Measurements from ENCODE around the gene RTN4R.
"Not testable (repeated sequence)": the region's sequence is repeated elsewhere in the genome, so short reads cannot be mapped to it uniquely, and the experiment has no call there.

Gene RTN4R

GRCh38 chr22:20279662-20280134 lies 11.6 kb upstream of the RTN4R start:
- CTCF ChIA-PET: interaction anchor here (1.0 kb wide), 1 partner anchor 123 kb away, joined by 3 read pairs; no protein-coding TSS in a partner anchor
- Histone ChIP-seq H3K4me3 (ENCODE audit: low read depth, low read length) (no peak overlapping the region), H3K9me3 (ENCODE audit: control insufficient read depth, insufficient read depth, low read depth, low read length) (no peaks in the 10 kb centered on the region), H3K36me3 (ENCODE audit: control insufficient read depth in 2 of 2, insufficient read depth in 1 of 2, low read length in 2 of 2) (no peaks in the 10 kb centered on the region), H3K27ac (ENCODE audit: extremely low read depth, low read depth, low read length) (no peak overlapping the region), H3K4me1 (ENCODE audit: control insufficient read depth, insufficient read depth, low read length) (no peaks in the 10 kb centered on the region)
- POLR2A ChIA-PET: no interaction called here
- TF ChIP-seq ZNF670 (tag by site-specific recombination; IDR thresholded peaks at IDR 0.05; ENCODE audit: low read depth) (no peak), SETDB1 (IDR thresholded peaks at IDR 0.05; ENCODE audit: insufficient read length, low read length) (no peak), ZNF518A (tag by site-specific recombination; conservative IDR thresholded peaks at IDR 0.05; ENCODE audit: low read depth) (no peak), ZNF423 (tag by site-specific recombination; IDR thresholded peaks at IDR 0.05) (no peak), ZNF335 (tag by site-specific recombination; conservative IDR thresholded peaks at IDR 0.05) (no peak), ZNF140 (tag by site-specific recombination; IDR thresholded peaks at IDR 0.05) (no peak), ZNF544 (tag by site-specific recombination; IDR thresholded peaks at IDR 0.05) (no peak), ZNF112 (tag by site-specific recombination; IDR thresholded peaks at IDR 0.05) (no peak), ZNF214 (tag by site-specific recombination; IDR thresholded peaks at IDR 0.05; ENCODE audit: borderline replicate concordance) (no peak), ZNF394 (tag by site-specific recombination; IDR thresholded peaks at IDR 0.05; ENCODE audit: borderline replicate concordance) (no peak), ZNF223 (tag by site-specific recombination; IDR thresholded peaks at IDR 0.05) (no peak), ZNF302 (tag by site-specific recombination; IDR thresholded peaks at IDR 0.05; ENCODE audit: low read depth) (no peak), ZFP3 (tag by site-specific recombination; IDR thresholded peaks at IDR 0.05; ENCODE audit: low read depth) (no peak), ZNF585B (tag by site-specific recombination; IDR thresholded peaks at IDR 0.05) (no peak), ZNF292 (tag by site-specific recombination; IDR thresholded peaks at IDR 0.05; ENCODE audit: borderline replicate concordance, low read depth) (no peak)

- H3K4me3 ChIP-seq (ENCODE audit: low read depth, low read length); POLR2A ChIA-PET; H3K27ac ChIP-seq (ENCODE audit: extremely low read depth, low read depth, low read length); H3K36me3 ChIP-seq (ENCODE audit: control insufficient read depth in 2 of 2, insufficient read depth in 1 of 2, low read length in 2 of 2); CTCF ChIA-PET; H3K4me1 ChIP-seq (ENCODE audit: control insufficient read depth, insufficient read depth, low read length); H3K9me3 ChIP-seq (ENCODE audit: control insufficient read depth, insufficient read depth, low read depth, low read length): not testable (repeated sequence)
These were observed 10.8 kb upstream of the RTN4R start for GRCh38 chr22:20278726-20279490.

- H3K4me1 ChIP-seq (ENCODE audit: control insufficient read depth, insufficient read depth, low read length); H3K4me3 ChIP-seq (ENCODE audit: low read depth, low read length); H3K36me3 ChIP-seq (ENCODE audit: control insufficient read depth in 2 of 2, insufficient read depth in 1 of 2, low read length in 2 of 2); H3K27ac ChIP-seq (ENCODE audit: extremely low read depth, low read depth, low read length); CTCF ChIA-PET; POLR2A ChIA-PET; H3K9me3 ChIP-seq (ENCODE audit: control insufficient read depth, insufficient read depth, low read depth, low read length): not testable (repeated sequence)
These were observed 10.0 kb upstream of the RTN4R start for GRCh38 chr22:20277936-20278635.

Data from HEK293 (cell line).